ENCODE data around the gene C3.
"Not testable (repeated sequence)": the region's sequence is repeated elsewhere in the genome, so short reads cannot be mapped to it uniquely, and the experiment has no call there.

GRCh38 chr19:6656390-6656789 lies 64.1 kb downstream of the C3 start:
- TF ChIP-seq CTCF (IDR thresholded peaks at IDR 0.05); ZFX (IDR thresholded peaks at IDR 0.05; ENCODE audit: borderline replicate concordance): not testable (repeated sequence)

Measured in 22Rv1 (cell line).